Measurements from ENCODE around the gene ADAMTS14. TPM values are rescaled to one million over a fixed set of nuclear protein-coding genes. Genes with fewer than 3 reads are reported as not detected.
"Not testable (repeated sequence)": the region's sequence is repeated elsewhere in the genome, so short reads cannot be mapped to it uniquely, and the experiment has no call there.

ADAMTS14 gene
- total RNA-seq, 4 donors from 2014 or later, result 0.15 to 0.51 (median 0.40) TPM

GRCh38 chr10:70634011-70634410 lies 38.3 kb upstream of the ADAMTS14 start:
- Histone ChIP-seq H3K27ac (no peak overlapping the region), H3K4me1 (no peaks in the 10 kb centered on the region), H3K4me3 (no peak overlapping the region), H3K36me3 (no peaks in the 10 kb centered on the region), H3K9me3 (no peaks in the 10 kb centered on the region), H3K27me3 (no peaks in the 10 kb centered on the region)
- TF ChIP-seq CTCF (IDR thresholded peaks at IDR 0.05), result no peak
- TF ChIP-seq EP300 (IDR thresholded peaks at IDR 0.05), result no peak
- TF ChIP-seq POLR2AphosphoS5 (IDR thresholded peaks at IDR 0.05), result no peak
- DNase-seq (ENCODE audit: low spot score in 2 of 2), result no peak
- WGBS, result 58% methylated on average over 4 of the region's 4 CpGs

GRCh38 chr10:70634515-70634914 lies 37.8 kb upstream of the ADAMTS14 start:
- H3K4me3 ChIP-seq; DNase-seq (ENCODE audit: low spot score in 2 of 2); H3K9me3 ChIP-seq; H3K27ac ChIP-seq; H3K4me1 ChIP-seq; H3K27me3 ChIP-seq; H3K36me3 ChIP-seq: not testable (repeated sequence)
- 73% methylated on average over 5 of the region's 5 CpGs for WGBS

GRCh38 chr10:70639640-70640383 lies 32.5 kb upstream of the ADAMTS14 start:
- not testable (repeated sequence) for H3K4me3 ChIP-seq; H3K9me3 ChIP-seq; H3K27ac ChIP-seq; DNase-seq (ENCODE audit: low spot score in 2 of 2); H3K4me1 ChIP-seq; H3K27me3 ChIP-seq; H3K36me3 ChIP-seq
- 72% methylated on average over 7 of the region's 7 CpGs for WGBS

GRCh38 chr10:70643272-70643671 lies 29.0 kb upstream of the ADAMTS14 start:
- not testable (repeated sequence) for H3K27ac ChIP-seq
- WGBS, result 95% methylated on average over 3 of the region's 3 CpGs

GRCh38 chr10:70644959-70645358 lies 27.3 kb upstream of the ADAMTS14 start:
- not testable (repeated sequence) for DNase-seq (ENCODE audit: low spot score in 2 of 2); H3K27me3 ChIP-seq; H3K9me3 ChIP-seq

More at GRCh38 chr10:70643272-70643671, 29.0 kb upstream of the ADAMTS14 start:
- H3K9me3 ChIP-seq; H3K36me3 ChIP-seq; H3K27me3 ChIP-seq; DNase-seq (ENCODE audit: low spot score in 2 of 2); H3K4me1 ChIP-seq; H3K4me3 ChIP-seq: not testable (repeated sequence)

GRCh38 chr10:70647086-70647485 lies 25.2 kb upstream of the ADAMTS14 start:
- H3K27ac ChIP-seq, result no peak overlapping the region
- H3K9me3 ChIP-seq, result no peaks in the 10 kb centered on the region
- no peak for DNase-seq (ENCODE audit: low spot score in 2 of 2)
- no peaks in the 10 kb centered on the region for H3K36me3 ChIP-seq
- H3K4me1 ChIP-seq, result no peaks in the 10 kb centered on the region
- peaks cover 4% of the 10 kb centered on the region for H3K27me3 ChIP-seq
- H3K4me3 ChIP-seq, result no peak overlapping the region
- 75% methylated on average over 3 of the region's 3 CpGs for WGBS
- TF ChIP-seq POLR2AphosphoS5 (IDR thresholded peaks at IDR 0.05), result no peak
- TF ChIP-seq EP300 (IDR thresholded peaks at IDR 0.05), result no peak

More at GRCh38 chr10:70644959-70645358, 27.3 kb upstream of the ADAMTS14 start:
- WGBS, result 65% methylated on average over 6 of the region's 8 CpGs
- H3K27ac ChIP-seq, H3K4me3 ChIP-seq, H3K36me3 ChIP-seq, H3K4me1 ChIP-seq: not testable (repeated sequence)

- Histone ChIP-seq H3K4me1 (peaks cover 7% of the 10 kb centered on the region), H3K27ac (no peak overlapping the region), H3K9me3 (no peaks in the 10 kb centered on the region), H3K27me3 (peaks cover 4% of the 10 kb centered on the region), H3K4me3 (no peak overlapping the region), H3K36me3 (no peaks in the 10 kb centered on the region)
- TF ChIP-seq POLR2AphosphoS5 (IDR thresholded peaks at IDR 0.05) (no peak), EP300 (IDR thresholded peaks at IDR 0.05) (no peak), POLR2A (IDR thresholded peaks at IDR 0.05) (no peak), CTCF (IDR thresholded peaks at IDR 0.05) (no peak)
- WGBS, result 93% methylated on average over 2 of the region's 3 CpGs
- no peak for DNase-seq (ENCODE audit: low spot score in 2 of 2)
These were observed 23.9 kb upstream of the ADAMTS14 start for GRCh38 chr10:70648427-70648826.

GRCh38 chr10:70649526-70649925 lies 22.8 kb upstream of the ADAMTS14 start:
- peaks cover 4% of the 10 kb centered on the region for H3K27me3 ChIP-seq
- H3K9me3 ChIP-seq, result no peaks in the 10 kb centered on the region
- TF ChIP-seq CTCF (IDR thresholded peaks at IDR 0.05) (no peak), POLR2A (IDR thresholded peaks at IDR 0.05) (no peak), POLR2AphosphoS5 (IDR thresholded peaks at IDR 0.05) (no peak), EP300 (IDR thresholded peaks at IDR 0.05) (no peak)
- no peaks in the 10 kb centered on the region for H3K36me3 ChIP-seq
- H3K4me1 ChIP-seq, result peaks cover 10% of the 10 kb centered on the region
- H3K4me3 ChIP-seq, result no peak overlapping the region
- DNase-seq (ENCODE audit: low spot score in 2 of 2), result no peak
- H3K27ac ChIP-seq, result no peak overlapping the region
- 74% methylated on average over 4 of the region's 4 CpGs for WGBS
